GM12864 (cell line): Measurements from ENCODE around the gene CCL11.

Experiments used
- DNase-seq: peaks from one replicate; pipeline ENCODE4 v3.0.0-alpha.2; 2011; ENCODE audit warnings: low read depth
- H3K4me3 ChIP-seq: 2 replicates; pipeline ENCODE4 v1.5.1; 2011; ENCODE audit warnings: mild to moderate bottlenecking, low read depth, low read length, control low read depth
- TF ChIP-seq, protein P1 (sequence below): IDR thresholded peaks from 2 replicates; pipeline ENCODE4 v1.5.1; 2011; ENCODE audit warnings: low read depth, mild to moderate bottlenecking, moderate library complexity, low read length, control low read depth, inconsistent platforms; ENCODE audit errors: missing control alignments

Gene CCL11

DNA sequence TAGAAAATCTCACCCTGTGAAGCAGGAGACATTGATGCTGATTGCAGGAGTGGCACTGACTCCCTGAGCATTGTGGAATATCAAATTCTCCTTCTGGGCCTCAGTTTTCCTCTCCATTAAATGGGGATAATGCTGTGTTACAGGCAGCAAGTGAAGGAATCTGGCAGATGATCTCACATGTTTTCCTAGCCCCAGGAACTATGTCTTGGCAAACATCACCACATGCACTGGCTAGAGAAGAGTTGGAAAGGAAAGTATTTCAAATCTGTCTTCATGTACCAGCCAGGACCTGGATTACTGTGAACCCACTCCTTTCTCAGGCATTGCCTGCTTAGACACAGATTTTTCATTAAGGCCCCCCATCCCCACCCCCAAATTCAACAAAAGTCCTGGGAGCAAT, 20.1 kb downstream of the CCL11 start:
- TF ChIP-seq, protein P1, sequence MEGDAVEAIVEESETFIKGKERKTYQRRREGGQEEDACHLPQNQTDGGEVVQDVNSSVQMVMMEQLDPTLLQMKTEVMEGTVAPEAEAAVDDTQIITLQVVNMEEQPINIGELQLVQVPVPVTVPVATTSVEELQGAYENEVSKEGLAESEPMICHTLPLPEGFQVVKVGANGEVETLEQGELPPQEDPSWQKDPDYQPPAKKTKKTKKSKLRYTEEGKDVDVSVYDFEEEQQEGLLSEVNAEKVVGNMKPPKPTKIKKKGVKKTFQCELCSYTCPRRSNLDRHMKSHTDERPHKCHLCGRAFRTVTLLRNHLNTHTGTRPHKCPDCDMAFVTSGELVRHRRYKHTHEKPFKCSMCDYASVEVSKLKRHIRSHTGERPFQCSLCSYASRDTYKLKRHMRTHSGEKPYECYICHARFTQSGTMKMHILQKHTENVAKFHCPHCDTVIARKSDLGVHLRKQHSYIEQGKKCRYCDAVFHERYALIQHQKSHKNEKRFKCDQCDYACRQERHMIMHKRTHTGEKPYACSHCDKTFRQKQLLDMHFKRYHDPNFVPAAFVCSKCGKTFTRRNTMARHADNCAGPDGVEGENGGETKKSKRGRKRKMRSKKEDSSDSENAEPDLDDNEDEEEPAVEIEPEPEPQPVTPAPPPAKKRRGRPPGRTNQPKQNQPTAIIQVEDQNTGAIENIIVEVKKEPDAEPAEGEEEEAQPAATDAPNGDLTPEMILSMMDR, result no peak
- no peak overlapping the region for H3K4me3 ChIP-seq
- no peak for DNase-seq

DNA sequence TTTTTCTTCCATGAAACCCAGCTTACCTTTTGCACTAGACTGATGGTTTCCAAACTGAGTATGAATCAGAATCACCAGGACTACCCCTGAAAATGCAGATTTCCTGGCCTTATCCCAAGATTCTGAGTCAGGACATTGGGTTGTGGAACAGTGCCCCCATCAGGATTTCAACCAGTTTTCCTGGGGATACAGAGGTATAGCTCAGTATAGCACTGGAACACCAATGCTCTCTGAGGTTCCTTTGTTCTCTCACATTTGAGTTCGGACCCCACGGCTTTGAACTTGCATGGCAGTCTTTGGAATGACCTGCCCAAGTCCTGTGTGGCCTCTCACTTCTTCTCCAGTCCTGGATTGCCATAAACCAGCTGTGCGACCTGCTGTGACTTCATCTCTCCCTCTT, 20.9 kb downstream of the CCL11 start:
- DNase-seq, result no peak
- TF ChIP-seq, protein P1, result no peak

DNA sequence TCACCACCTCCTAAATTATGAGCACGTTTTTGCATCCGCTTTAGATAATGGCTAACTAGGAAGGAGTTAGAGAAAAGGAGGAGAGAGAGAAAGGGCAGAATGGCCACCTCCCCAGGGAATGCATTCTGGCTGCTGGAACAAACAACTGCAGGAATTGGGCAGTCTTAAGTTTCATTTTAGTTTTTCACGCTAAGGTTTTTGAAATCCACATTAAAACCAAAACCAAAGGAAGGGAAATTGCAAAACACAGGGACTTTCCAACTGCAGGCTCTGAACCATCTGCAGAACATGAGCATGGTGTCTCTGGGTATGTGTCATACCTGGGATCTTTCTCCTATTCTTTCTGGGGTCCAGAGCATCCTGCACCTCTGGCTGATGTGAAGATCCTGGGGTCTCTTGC, 21.6 kb downstream of the CCL11 start:
- TF ChIP-seq, protein P1, result no peak
- H3K4me3 ChIP-seq, result no peak overlapping the region
- no peak for DNase-seq

More for the DNA sequence above, 20.9 kb downstream of the CCL11 start:
- no peak overlapping the region for H3K4me3 ChIP-seq

DNA sequence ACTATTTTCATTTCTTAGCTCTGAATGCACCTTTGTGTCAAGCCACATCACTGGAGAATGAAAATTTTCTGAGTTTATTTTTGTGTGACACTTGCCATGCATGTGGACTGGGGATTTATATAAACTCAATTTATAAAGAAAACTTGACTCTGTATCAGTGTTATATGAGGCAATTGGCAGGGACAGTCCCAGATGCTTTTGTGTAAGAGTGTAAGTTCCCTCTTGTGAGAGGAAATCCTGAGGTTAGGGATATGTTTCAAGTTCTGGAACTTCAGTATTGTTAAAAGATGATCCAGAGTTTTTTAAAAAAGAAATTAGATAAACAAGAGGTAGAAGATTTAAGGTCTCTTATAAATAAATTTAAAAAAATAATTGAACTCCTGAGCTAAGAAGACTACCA, 22.8 kb downstream of the CCL11 start:
- TF ChIP-seq, protein P1, result no peak
- no peak for DNase-seq
- no peak overlapping the region for H3K4me3 ChIP-seq

DNA sequence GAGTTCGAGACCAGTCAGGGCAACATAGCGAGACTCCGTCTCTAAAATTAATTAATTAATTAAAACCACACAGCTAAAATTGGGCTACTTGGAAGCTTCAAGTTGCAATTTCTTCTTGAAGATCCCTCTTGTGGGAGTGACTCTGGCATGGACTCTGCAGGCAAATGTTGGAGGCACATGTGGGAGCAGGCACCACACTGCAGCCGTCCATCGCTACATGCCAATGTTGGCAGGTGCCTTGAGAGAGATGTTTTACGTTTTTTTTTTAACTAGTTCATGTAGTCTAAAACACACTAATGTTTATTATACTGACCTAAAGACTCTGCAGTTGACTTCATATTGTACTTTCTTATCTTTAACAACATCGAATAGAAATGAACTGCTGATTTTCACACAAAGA, 25.7 kb downstream of the CCL11 start:
- no peak overlapping the region for H3K4me3 ChIP-seq
- DNase-seq, result no peak
- TF ChIP-seq, protein P1, result no peak

DNA sequence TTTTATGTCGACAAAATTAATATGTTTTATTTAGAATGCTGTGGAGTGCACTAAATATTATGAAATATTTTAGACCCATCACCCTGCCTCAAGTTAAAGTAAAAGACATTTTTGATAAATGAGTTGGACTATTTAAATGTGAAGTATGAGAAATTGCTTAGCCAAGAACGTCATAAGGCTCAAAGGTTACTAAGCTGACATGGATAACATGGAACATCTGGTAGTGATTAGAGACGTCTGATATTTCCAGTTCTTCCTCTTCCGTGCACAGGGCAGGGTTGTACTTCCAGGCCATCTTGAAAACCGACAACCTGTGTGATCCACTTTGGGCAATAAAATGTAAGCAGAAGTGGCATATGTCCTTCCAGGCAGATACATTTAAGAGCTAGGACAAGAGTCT, 26.5 kb downstream of the CCL11 start:
- no peak for DNase-seq
- TF ChIP-seq, protein P1, result no peak
- no peak overlapping the region for H3K4me3 ChIP-seq

DNA sequence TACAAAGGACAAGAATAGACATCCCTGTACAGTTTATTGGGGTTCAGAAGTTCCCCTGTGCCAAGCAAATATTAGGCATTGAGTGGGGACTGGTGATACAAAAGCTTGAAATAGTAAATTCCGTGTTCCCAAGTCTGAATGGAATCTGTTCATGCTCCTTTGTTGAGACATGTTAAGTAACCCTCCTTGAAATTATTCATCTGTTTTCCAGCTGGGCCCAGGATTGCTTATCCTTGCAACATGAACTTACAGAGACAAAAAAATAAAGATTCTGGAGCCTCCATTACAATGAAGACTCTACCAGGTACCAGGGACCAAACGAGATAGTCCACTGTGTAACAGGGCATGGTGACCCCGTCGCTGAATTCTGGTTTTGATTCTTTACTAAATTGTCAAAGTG, 27.6 kb downstream of the CCL11 start:
- H3K4me3 ChIP-seq, result no peak overlapping the region
- DNase-seq, result no peak
- TF ChIP-seq, protein P1, result no peak
